Activated naive CD8-positive, alpha-beta T cell treated with anti-CD3 and anti-CD28 coated beads, Interleukin-2, amount 10 ng/mL, durations not matched to agents 7 days and 5 days (primary cell): ENCODE data around the gene MPND. TPM values are rescaled to one million over a fixed set of nuclear protein-coding genes. Genes with fewer than 3 reads are reported as not detected.

Source experiments
- ATAC-seq: fragments of 150-1000 bp; cut with Tn5 transposase; one replicate; pipeline ENCODE4 v1.10.0; 2021; ENCODE audit warnings: low read depth, moderate library complexity
- POLR2A ChIA-PET: fragments of 350-600 bp; sonication (Branson Sonifier 250); formaldehyde crosslinking; loops from one replicate; lab custom pipeline; 2021; ENCODE audit warnings: antibody characterized with exemption; lab: Charles Lee
- DNase-seq: peaks from one replicate; pipeline ENCODE4 v3.0.0; 2021
- H3K27ac Mint-ChIP-seq: one replicate; pipeline ENCODE4 v1.8.0; 2022; ENCODE audit warnings: mild to moderate bottlenecking, mixed read lengths
- H3K27me3 Mint-ChIP-seq: one replicate; pipeline ENCODE4 v1.8.0; 2022; ENCODE audit warnings: mild to moderate bottlenecking, moderate library complexity, mixed read lengths
- H3K36me3 Mint-ChIP-seq: one replicate; pipeline ENCODE4 v1.8.0; 2021; ENCODE audit warnings: mild to moderate bottlenecking, mixed read lengths
- H3K4me1 Mint-ChIP-seq: one replicate; pipeline ENCODE4 v1.8.0; 2021; ENCODE audit warnings: mixed read lengths
- H3K4me3 Mint-ChIP-seq: one replicate; pipeline ENCODE4 v1.8.0; 2022; ENCODE audit warnings: mild to moderate bottlenecking, moderate library complexity, mixed read lengths
- H3K9me3 Mint-ChIP-seq: one replicate; pipeline ENCODE4 v1.8.0; 2021; ENCODE audit warnings: mixed read lengths
- total RNA-seq, 2 experiments: library from RNA; stranded (reverse); gene quantifications; one replicate each; pipeline ENCODE4 v1.2.3, GENCODE V29; 2021

MPND gene
- total RNA-seq, 2 experiments from 2014 or later: 23.7 to 26.2 TPM

DNA sequence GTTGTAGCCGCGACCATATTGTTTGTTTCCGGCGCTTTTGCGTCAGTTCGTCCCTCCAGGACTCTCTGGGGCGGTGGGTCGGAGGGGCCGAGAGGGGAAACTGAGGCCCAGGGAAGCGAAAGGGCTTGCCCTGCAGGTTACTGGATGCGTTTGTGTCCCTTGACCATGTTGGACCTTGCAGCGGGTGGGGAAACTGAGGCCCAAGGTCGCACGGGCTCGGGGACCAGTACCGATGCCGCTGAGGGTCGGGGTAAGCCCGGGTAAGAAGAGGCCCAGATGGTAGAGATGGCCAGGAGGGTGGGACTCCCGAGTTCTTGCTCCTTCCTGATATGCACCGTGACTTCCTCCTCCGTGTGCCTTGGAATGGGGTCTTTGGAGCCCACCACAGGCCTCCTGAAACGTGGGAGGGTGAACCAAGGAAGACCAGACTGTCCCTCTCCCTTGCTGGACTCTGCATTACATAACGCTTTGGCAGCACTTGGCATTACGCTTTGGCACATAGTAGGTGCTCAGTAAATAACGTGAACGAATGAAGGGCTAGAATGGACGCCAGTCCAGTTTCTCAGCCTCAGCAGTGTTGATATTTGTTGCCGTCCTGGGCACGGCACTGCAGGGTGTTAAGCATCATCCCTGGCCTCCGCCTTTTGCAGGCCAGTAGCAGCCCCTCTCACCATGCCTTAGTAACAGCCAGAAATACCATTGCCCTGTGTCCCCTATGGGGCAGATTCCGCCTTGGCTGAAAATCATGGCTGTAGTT is 59.8 kb downstream of the MPND start:
- DNase-seq: peak; percentile 38
- H3K4me3 Mint-ChIP-seq: peak overlapping the region; percentile 95
- no peak for ATAC-seq
- peaks cover 14% of the 10 kb centered on the region for H3K36me3 Mint-ChIP-seq
- H3K4me1 Mint-ChIP-seq: peaks cover 43% of the 10 kb centered on the region
- H3K27me3 Mint-ChIP-seq: no peaks in the 10 kb centered on the region
- POLR2A ChIA-PET: interaction anchor here (1.3 to 1.9 kb wide), 5 partner anchors 34 to 136 kb away, joined by 5 to 19 read pairs (median 7); partner anchors contain the start of gene HDGFL2
- peak overlapping the region; percentile 91 for H3K27ac Mint-ChIP-seq
- no peaks in the 10 kb centered on the region for H3K9me3 Mint-ChIP-seq

DNA sequence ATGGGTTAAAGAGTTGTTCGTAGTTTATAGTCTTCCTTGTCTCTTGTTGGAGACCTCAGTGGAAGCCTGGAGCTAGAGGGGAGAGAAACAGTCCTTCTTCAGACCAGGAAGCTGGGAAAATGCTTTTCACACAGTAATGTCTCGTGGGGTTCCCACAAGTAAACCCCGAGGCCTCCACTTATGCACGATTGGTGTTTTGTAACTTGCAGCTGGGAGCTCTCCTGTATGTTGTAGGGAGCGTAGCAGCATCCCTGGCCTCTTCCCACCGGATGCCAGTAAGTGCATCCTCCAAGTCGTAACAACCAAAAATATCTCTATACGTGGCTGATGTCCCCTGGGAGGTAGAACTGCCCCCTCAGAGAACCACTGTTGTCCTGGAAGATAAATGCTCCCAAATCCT is 62.6 kb downstream of the MPND start:
- POLR2A ChIA-PET: interaction anchor here (1.2 to 2.3 kb wide), 2 partner anchors 44 to 63 kb away, joined by 3 to 5 read pairs; partner anchors contain the start of gene MPND
- Mint-ChIP-seq H3K4me1 (peaks cover 35% of the 10 kb centered on the region), H3K27ac (no peak overlapping the region), H3K4me3 (no peak overlapping the region), H3K27me3 (no peaks in the 10 kb centered on the region), H3K9me3 (no peaks in the 10 kb centered on the region), H3K36me3 (peaks cover 13% of the 10 kb centered on the region)
- ATAC-seq: no peak
- DNase-seq: no peak

DNA sequence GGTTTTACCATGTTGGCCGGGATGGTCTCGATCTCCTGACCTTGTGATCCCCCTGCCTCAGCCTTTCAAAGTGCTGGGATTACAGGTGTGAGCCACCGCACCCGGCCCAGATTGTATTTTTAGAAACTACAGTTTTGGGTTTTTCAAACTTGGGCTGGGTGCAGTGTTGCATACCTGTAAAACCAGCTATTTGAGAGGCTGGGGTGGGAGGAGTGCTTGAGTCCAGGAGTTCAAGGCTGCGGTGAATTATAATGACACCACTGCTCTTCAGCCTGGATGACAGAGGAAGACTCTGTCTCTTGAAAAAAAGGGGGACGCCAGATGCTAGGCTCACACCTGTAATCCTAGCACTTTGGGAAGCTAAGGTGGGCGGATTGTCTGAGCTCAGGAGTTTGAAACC is 63.3 kb downstream of the MPND start:
- Mint-ChIP-seq H3K36me3 (peaks cover 13% of the 10 kb centered on the region), H3K4me3 (no peak overlapping the region), H3K9me3 (no peaks in the 10 kb centered on the region), H3K4me1 (peaks cover 29% of the 10 kb centered on the region), H3K27me3 (no peaks in the 10 kb centered on the region), H3K27ac (no peak overlapping the region)
- no peak for DNase-seq
- ATAC-seq: no peak
- POLR2A ChIA-PET: interaction anchor here (0.7 to 2.3 kb wide), 4 partner anchors 45 to 718 kb away, joined by 3 to 5 read pairs (median 4); partner anchors contain the start of genes HDGFL2 and MPND

DNA sequence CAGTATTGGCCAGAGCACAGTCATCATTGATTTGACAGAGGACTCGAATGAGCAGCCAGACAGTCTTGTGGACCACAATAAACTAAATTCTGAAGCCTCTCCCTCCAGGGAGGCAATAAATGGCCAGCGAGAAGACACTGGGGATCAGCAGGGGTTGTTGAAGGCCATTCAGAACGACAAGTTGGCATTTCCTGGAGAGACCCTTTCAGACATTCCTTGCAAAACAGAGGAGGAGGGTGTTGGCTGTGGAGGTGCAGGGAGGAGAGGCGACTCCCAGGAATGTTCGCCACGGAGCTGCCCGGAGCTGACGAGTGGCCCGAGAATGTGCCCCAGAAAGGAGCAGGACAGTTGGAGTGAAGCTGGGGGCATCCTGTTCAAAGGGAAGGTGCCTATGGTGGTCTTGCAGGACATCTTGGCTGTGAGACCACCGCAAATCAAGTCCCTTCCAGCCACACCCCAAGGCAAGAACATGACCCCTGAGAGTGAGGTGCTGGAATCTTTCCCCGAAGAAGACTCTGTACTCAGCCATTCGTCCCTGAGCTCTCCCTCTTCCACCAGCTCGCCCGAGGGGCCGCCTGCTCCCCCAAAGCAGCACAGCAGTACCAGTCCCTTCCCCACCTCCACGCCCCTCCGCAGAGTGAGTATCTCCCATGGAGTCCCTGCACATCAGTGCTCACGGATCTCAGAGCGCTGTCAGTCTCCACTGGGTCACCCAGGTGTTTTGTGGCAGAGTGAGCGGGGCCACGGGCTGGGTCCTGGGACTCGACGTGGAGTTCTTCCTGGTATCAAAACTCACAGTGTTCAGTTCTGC is 66.0 kb downstream of the MPND start:
- DNase-seq (no peak), ATAC-seq (no peak)
- H3K4me1 Mint-ChIP-seq: peaks cover 16% of the 10 kb centered on the region
- no peak overlapping the region for H3K4me3 Mint-ChIP-seq
- no peaks in the 10 kb centered on the region for H3K9me3 Mint-ChIP-seq
- peaks cover 16% of the 10 kb centered on the region for H3K36me3 Mint-ChIP-seq
- no peaks in the 10 kb centered on the region for H3K27me3 Mint-ChIP-seq
- POLR2A ChIA-PET: no interaction called here
- H3K27ac Mint-ChIP-seq: no peak overlapping the region

Other genes starting within 250 kb of the MPND start
- 100 to 1,000 TPM; 210 to 211 TPM for gene MAP2K2, start 219.4 kb upstream of the MPND start, total RNA-seq
- gene CREB3L3, start 189.9 kb upstream of the MPND start, total RNA-seq: not detected
- 10 to 100 TPM; 30.1 to 37.5 TPM for gene SIRT6, start 161.0 kb upstream of the MPND start, total RNA-seq
- gene ANKRD24, start 160.9 kb upstream of the MPND start, total RNA-seq: 1 to 10 TPM; 1.5 to 1.7 TPM
- gene EBI3, start 114.0 kb upstream of the MPND start, total RNA-seq: under 1 TPM; 0.33 to 0.34 TPM
- 10 to 100 TPM; 27.9 to 29.0 TPM for gene YJU2, start 96.5 kb upstream of the MPND start, total RNA-seq
- not detected for gene SHD, start 64.3 kb upstream of the MPND start, total RNA-seq
- gene TMIGD2, start 41.2 kb upstream of the MPND start, total RNA-seq: 10 to 100 TPM; 49.3 to 50.5 TPM
- gene FSD1, start 39.0 kb upstream of the MPND start, total RNA-seq: 10 to 100 TPM; 20.8 to 21.8 TPM
- 1 to 10 TPM; 8.4 to 8.8 TPM for gene STAP2, start 4.7 kb upstream of the MPND start, total RNA-seq
- 10 to 100 TPM; 54.6 to 56.8 TPM for gene SH3GL1, start 57.0 kb downstream of the MPND start, total RNA-seq
- 10 to 100 TPM; 77.0 to 79.1 TPM for gene CHAF1A, start 59.1 kb downstream of the MPND start, total RNA-seq
- 10 to 100 TPM; 50.0 to 56.7 TPM for gene UBXN6, start 114.2 kb downstream of the MPND start, total RNA-seq
- gene HDGFL2, start 128.7 kb downstream of the MPND start, total RNA-seq: 10 to 100 TPM; 56.5 to 58.0 TPM
- under 1 TPM; 0.06 to 0.11 TPM for gene PLIN4, start 174.9 kb downstream of the MPND start, total RNA-seq
- gene PLIN5, start 191.7 kb downstream of the MPND start, total RNA-seq: 1 to 10 TPM in 1 of 2 experiments, under 1 TPM in 1; 0.37 to 1.1 TPM
- not detected for gene LRG1, start 196.5 kb downstream of the MPND start, total RNA-seq
- gene SEMA6B, start 216.1 kb downstream of the MPND start, total RNA-seq: 1 to 10 TPM in 1 of 2 experiments, under 1 TPM in 1; 1.00 to 1.3 TPM